Suprapubic skin (tissue), 3 donors: ENCODE measurements around the gene TFB2M.

Source experiments
- CTCF ChIP-seq, 2 donors: fragments of 200-600 bp in 1 of 2; fragments of 450-650 bp in 1 of 2; sonication (generic) in 1 of 2; IDR thresholded peaks; one replicate each; pipeline ENCODE4 v1.5.1; 2016 to 2019; ENCODE audit warnings: antibody characterized with exemption in 2 of 2, mild to moderate bottlenecking in 1 of 2, moderate library complexity in 1 of 2
- POLR2AphosphoS5 ChIP-seq, 3 donors: sonication (generic); formaldehyde crosslinking; IDR thresholded peaks; one replicate each; pipeline ENCODE4 v1.6.1; 2017; ENCODE audit warnings: antibody characterized with exemption in 3 of 3

- no peak for TF ChIP-seq CTCF (IDR thresholded peaks at IDR 0.05)
- TF ChIP-seq POLR2AphosphoS5 (IDR thresholded peaks at IDR 0.05), result no peak
These were observed 28.2 kb downstream of the TFB2M start for GRCh38 chr1:246537887-246538286.
